K562 (cell line): ENCODE data around the gene MARS1. TPM values are rescaled to one million over a fixed set of nuclear protein-coding genes. Genes with fewer than 3 reads are reported as not detected.
A peak's percentile ranks its signal among the peaks of the same experiment; 100 is the strongest.

Source experiments
- ATAC-seq: fragments of 200-7000 bp; cut with Tn5 transposase; 3 replicates; pipeline ENCODE4 v1.9.1; 2020; ENCODE audit warnings: moderate library complexity
- BruUV-seq: library from RNA; stranded (reverse); fragments of 400-500 nt; replicated peaks from 2 replicates; lab custom pipeline; 2021; lab: Mats Ljungman, UMichigan
- CTCF ChIA-PET: fragments of 300-600 bp; formaldehyde crosslinking; extraction: SDS; loops from one replicate; lab custom pipeline; 2021; ENCODE audit warnings: low intra/inter-chr PET ratio; lab: Yijun Ruan, JAX
- POLR2A ChIA-PET: fragments of 300-600, 350-650 bp; sonication (Branson Sonifier 250); formaldehyde crosslinking; extraction: SDS; loops from one replicate; lab custom pipeline; 2021; ENCODE audit warnings: antibody characterized with exemption, inconsistent platforms; lab: Yijun Ruan, JAX
- DNase-seq, 4 experiments: peaks; one replicate each; pipeline versions ENCODE4 v3.0.0 to v3.0.0-alpha.2; 2011 to 2018; ENCODE audit warnings: low spot score in 3 of 4, mixed read lengths in 3 of 4; ENCODE audit errors: extremely low read depth in 1 of 4
- FAIRE-seq: peaks from 2 replicates; lab custom pipeline; 2011; peaks lifted over from hg19 to GRCh38; lab: Jason Lieb, UNC
- H2AFZ ChIP-seq: 2 replicates; pipeline ENCODE4 v1.6.0; 2011; ENCODE audit warnings: low read depth, low read length, control low read depth, inconsistent platforms
- H3K27ac ChIP-seq: fragments of 200-600 bp; 3 replicates; pipeline ENCODE4 v1.8.0; 2011; ENCODE audit warnings: low read depth, mild to moderate bottlenecking, control low read depth, inconsistent platforms, low read length, moderate library complexity, mixed read lengths; ENCODE audit errors: extremely low read depth
- H3K27me3 ChIP-seq, 2 experiments: fragments of 300-600 bp in 1 of 2; 2 replicates in 1 of 2; 3 replicates in 1 of 2; pipeline versions ENCODE4 v1.6.0 to v1.8.0; 2011; ENCODE audit warnings: inconsistent platforms in 2 of 2, low read length in 2 of 2, mild to moderate bottlenecking in 1 of 2, mixed read lengths in 1 of 2, moderate library complexity in 1 of 2; ENCODE audit not compliant: control insufficient read depth in 2 of 2, insufficient read depth in 2 of 2
- H3K36me3 ChIP-seq: fragments of 300-600 bp; 3 replicates; pipeline ENCODE4 v1.8.0; 2011; ENCODE audit warnings: mild to moderate bottlenecking, low read length, inconsistent platforms; ENCODE audit not compliant: control insufficient read depth, insufficient read depth
- H3K4me1 ChIP-seq, 2 experiments: fragments of 200-600 bp in 1 of 2; replicated peaks in 1 of 2; 2 replicates in 1 of 2; 3 replicates in 1 of 2; pipeline versions ENCODE4 v1.5.1 to v1.8.0; 2011; ENCODE audit warnings: inconsistent platforms in 2 of 2, low read length in 2 of 2, mild to moderate bottlenecking in 1 of 2, mixed read lengths in 1 of 2, moderate library complexity in 1 of 2; ENCODE audit not compliant: control insufficient read depth in 2 of 2, insufficient read depth in 2 of 2
- H3K4me2 ChIP-seq: 2 replicates; pipeline ENCODE4 v1.6.1; 2011; ENCODE audit warnings: low read length, control low read depth, inconsistent platforms, mixed read lengths; ENCODE audit not compliant: insufficient read depth
- H3K4me3 ChIP-seq: fragments of 200-600 bp; sonication (generic), shearing (Covaris generic); 2 replicates; pipeline ENCODE4 v1.5.1; 2016; ENCODE audit warnings: control low read depth, inconsistent platforms
- H3K79me2 ChIP-seq: fragments of 200-600 bp; 3 replicates; pipeline ENCODE4 v1.8.0; 2011; ENCODE audit warnings: low read length, inconsistent platforms; ENCODE audit not compliant: control insufficient read depth, insufficient read depth
- H3K9ac ChIP-seq, 2 experiments: 2 replicates each; pipeline versions ENCODE4 v1.6.0 to v1.6.1; 2011; ENCODE audit warnings: low read depth in 2 of 2, low read length in 2 of 2, control low read depth in 1 of 2, inconsistent platforms in 1 of 2, mild to moderate bottlenecking in 1 of 2, mixed read lengths in 1 of 2; ENCODE audit not compliant: insufficient read depth in 1 of 2
- H3K9me1 ChIP-seq: one replicate; pipeline ENCODE4 v1.6.0; 2011; ENCODE audit warnings: inconsistent platforms, mild to moderate bottlenecking, low read length, moderate library complexity; ENCODE audit not compliant: control insufficient read depth, insufficient read depth
- H3K9me3 ChIP-seq: replicated peaks from 2 replicates; pipeline ENCODE4 v1.5.1; 2011; ENCODE audit warnings: low read depth, low read length, inconsistent platforms; ENCODE audit not compliant: control insufficient read depth, insufficient read depth
- H4K20me1 ChIP-seq: replicated peaks from 2 replicates; pipeline ENCODE4 v1.6.1; 2011; ENCODE audit warnings: low read length, inconsistent platforms, mixed read lengths; ENCODE audit not compliant: control insufficient read depth, insufficient read depth
- HMG20A ChIP-seq: fragments of 450-650 bp; formaldehyde crosslinking; conservative IDR thresholded peaks from 2 replicates; pipeline ENCODE4 v1.4.0; 2020; ENCODE audit warnings: mild to moderate bottlenecking, mixed read lengths
- POLR2AphosphoS2 ChIP-seq: IDR thresholded peaks from 2 replicates; pipeline ENCODE4 v1.6.1; 2012; ENCODE audit warnings: low read length, improper control_type of control experiment
- RB1 ChIP-seq: fragments of 450-650 bp; IDR thresholded peaks from 2 replicates; pipeline ENCODE4 v1.6.1; 2017; ENCODE audit warnings: low read depth, mild to moderate bottlenecking
- RFX1 ChIP-seq: fragments of 450-650 bp; IDR thresholded peaks from 2 replicates; pipeline ENCODE4 v1.6.1; 2016; ENCODE audit warnings: mild to moderate bottlenecking, moderate library complexity
- TOE1 ChIP-seq, 2 experiments: fragments of 450-650 bp in 1 of 2; sonication (generic) in 1 of 2; formaldehyde crosslinking in 1 of 2; IDR thresholded peaks; 2 replicates each; pipeline versions ENCODE4 v1.7.1 to v1.8.0; 2016 to 2022; ENCODE audit warnings: borderline replicate concordance in 2 of 2, mild to moderate bottlenecking in 2 of 2, antibody characterized with exemption in 1 of 2, inconsistent platforms in 1 of 2, low read depth in 1 of 2, missing genetic modification reagents in 1 of 2, moderate library complexity in 1 of 2
- ZBTB17 ChIP-seq: fragments of 450-650 bp; formaldehyde crosslinking; IDR thresholded peaks from 2 replicates; pipeline ENCODE4 v1.4.0; 2020; ENCODE audit warnings: mild to moderate bottlenecking
- ZNF175 ChIP-seq: fragments of 200-800 bp; sonication (Bioruptor generic); IDR thresholded peaks from 2 replicates; pipeline ENCODE4 v1.6.1; 2016; ENCODE audit warnings: low read depth, mild to moderate bottlenecking, missing genetic modification characterization, missing compliant biosample characterization
- in situ Hi-C: fragments of 300-500 bp; cut with MboI; formaldehyde crosslinking; loops from 4 replicates; pipeline ENCODE4 v1.15.0; 2018; ENCODE audit warnings: inconsistent platforms, mixed read lengths
- intact Hi-C: fragments of 100-400 bp; cut with micrococcal nuclease; formaldehyde crosslinking; loops from 2 replicates; pipeline ENCODE4 v1.14.2; 2022
- polyA plus RNA-seq, 8 experiments: library from polyadenylated mRNA; depleted of rRNA in 4 of 8; stranded (reverse) in 5 of 8; unstranded in 3 of 8; fragments of >200 nt; fragmentation: Nextera tagmentation in 2 of 8; fragmentation: Illumina TruSeq in 1 of 8; extraction: Ambion mirVana in 2 of 8; extraction: Trizol in 1 of 8; gene quantifications; 2 replicates each; pipeline versions ENCODE4 v1.2.1 to v1.2.3, GENCODE V29; 2011 to 2014; ENCODE audit warnings: inconsistent platforms in 1 of 8, missing spikeins in 1 of 8
- total RNA-seq, 7 experiments: library from RNA; depleted of rRNA in 6 of 7; stranded (reverse); fragments of >200 nt in 6 of 7; fragmentation: Illumina TruSeq in 2 of 7; extraction: Trizol in 2 of 7; gene quantifications; 2 replicates each; pipeline versions ENCODE4 v1.2.1 to v1.2.3, GENCODE V29; 2011 to 2021; ENCODE audit warnings: low replicate concordance in 1 of 7
- TF ChIP-seq, protein P1 (sequence below), 2 experiments: fragments of 450-650 bp; IDR thresholded peaks; 2 replicates each; pipeline ENCODE4 v1.6.1; 2016; ENCODE audit warnings: mild to moderate bottlenecking in 2 of 2, borderline replicate concordance in 1 of 2, low read depth in 1 of 2, moderate library complexity in 1 of 2
- TF ChIP-seq, protein P2 (sequence below): fragments of 250-450 bp; sonication (Bioruptor Pico); IDR thresholded peaks from 2 replicates; pipeline ENCODE4 v1.5.0; 2022; ENCODE audit warnings: mild to moderate bottlenecking

MARS1 gene
- total and polyA plus RNA-seq, 9 of the 15 experiments (the other 6 are each of a cell fraction or from before 2014, with no cell fraction given) = 117 to 382 (median 220) TPM

GRCh38 chr12:57496822-57497221 lies 9.0 kb downstream of the MARS1 start:
- Histone ChIP-seq H2AFZ (no peak overlapping the region), H3K4me3 (no peak overlapping the region), H3K9me3 (0 out of 2 replicates have a peak, but pooled peaks cover 3% of the 10 kb centered on the region), H3K79me2 (peaks cover 9% of the 10 kb centered on the region; the same call in 1 of the 3 replicates), H4K20me1 (0 out of 2 replicates have a peak, but pooled peaks cover 6% of the 10 kb centered on the region), H3K36me3 (peaks cover 68% of the 10 kb centered on the region), H3K27ac (no peak overlapping the region), H3K9ac (no peak overlapping the region), H3K27me3 (no peaks in the 10 kb centered on the region), H3K4me2 (no peak overlapping the region), H3K4me1 (no peaks in the 10 kb centered on the region), H3K9me1 (peaks cover 6% of the 10 kb centered on the region)
- ATAC-seq (peak; percentile 12), FAIRE-seq (no peak), DNase-seq (no peak)
- in situ Hi-C loops (no loop called here), intact Hi-C loops (no loop called here)
- CTCF ChIA-PET = no interaction called here
- POLR2A ChIA-PET = interaction anchor here (0.6 to 1.8 kb wide), 11 partner anchors 8 to 270 kb away, joined by 3 to 9 read pairs (median 4); partner anchors contain the start of gene DDIT3
- BruUV-seq = no TSS peak
- TF ChIP-seq TOE1 (IDR thresholded peaks at IDR 0.05; ENCODE audit: borderline replicate concordance) (no peak), TOE1 (CRISPR knock-in tag; IDR thresholded peaks at IDR 0.05; ENCODE audit: borderline replicate concordance, low read depth) (no peak), HMG20A (CRISPR knock-in tag) (no peak), RFX1 (no peak), ZBTB17 (CRISPR knock-in tag) (no peak), POLR2AphosphoS2 (peak; percentile 67; the same call in 1 of the 2 replicates), ZNF175 (no peak), RB1 (no peak)
- TF ChIP-seq, protein P1, sequence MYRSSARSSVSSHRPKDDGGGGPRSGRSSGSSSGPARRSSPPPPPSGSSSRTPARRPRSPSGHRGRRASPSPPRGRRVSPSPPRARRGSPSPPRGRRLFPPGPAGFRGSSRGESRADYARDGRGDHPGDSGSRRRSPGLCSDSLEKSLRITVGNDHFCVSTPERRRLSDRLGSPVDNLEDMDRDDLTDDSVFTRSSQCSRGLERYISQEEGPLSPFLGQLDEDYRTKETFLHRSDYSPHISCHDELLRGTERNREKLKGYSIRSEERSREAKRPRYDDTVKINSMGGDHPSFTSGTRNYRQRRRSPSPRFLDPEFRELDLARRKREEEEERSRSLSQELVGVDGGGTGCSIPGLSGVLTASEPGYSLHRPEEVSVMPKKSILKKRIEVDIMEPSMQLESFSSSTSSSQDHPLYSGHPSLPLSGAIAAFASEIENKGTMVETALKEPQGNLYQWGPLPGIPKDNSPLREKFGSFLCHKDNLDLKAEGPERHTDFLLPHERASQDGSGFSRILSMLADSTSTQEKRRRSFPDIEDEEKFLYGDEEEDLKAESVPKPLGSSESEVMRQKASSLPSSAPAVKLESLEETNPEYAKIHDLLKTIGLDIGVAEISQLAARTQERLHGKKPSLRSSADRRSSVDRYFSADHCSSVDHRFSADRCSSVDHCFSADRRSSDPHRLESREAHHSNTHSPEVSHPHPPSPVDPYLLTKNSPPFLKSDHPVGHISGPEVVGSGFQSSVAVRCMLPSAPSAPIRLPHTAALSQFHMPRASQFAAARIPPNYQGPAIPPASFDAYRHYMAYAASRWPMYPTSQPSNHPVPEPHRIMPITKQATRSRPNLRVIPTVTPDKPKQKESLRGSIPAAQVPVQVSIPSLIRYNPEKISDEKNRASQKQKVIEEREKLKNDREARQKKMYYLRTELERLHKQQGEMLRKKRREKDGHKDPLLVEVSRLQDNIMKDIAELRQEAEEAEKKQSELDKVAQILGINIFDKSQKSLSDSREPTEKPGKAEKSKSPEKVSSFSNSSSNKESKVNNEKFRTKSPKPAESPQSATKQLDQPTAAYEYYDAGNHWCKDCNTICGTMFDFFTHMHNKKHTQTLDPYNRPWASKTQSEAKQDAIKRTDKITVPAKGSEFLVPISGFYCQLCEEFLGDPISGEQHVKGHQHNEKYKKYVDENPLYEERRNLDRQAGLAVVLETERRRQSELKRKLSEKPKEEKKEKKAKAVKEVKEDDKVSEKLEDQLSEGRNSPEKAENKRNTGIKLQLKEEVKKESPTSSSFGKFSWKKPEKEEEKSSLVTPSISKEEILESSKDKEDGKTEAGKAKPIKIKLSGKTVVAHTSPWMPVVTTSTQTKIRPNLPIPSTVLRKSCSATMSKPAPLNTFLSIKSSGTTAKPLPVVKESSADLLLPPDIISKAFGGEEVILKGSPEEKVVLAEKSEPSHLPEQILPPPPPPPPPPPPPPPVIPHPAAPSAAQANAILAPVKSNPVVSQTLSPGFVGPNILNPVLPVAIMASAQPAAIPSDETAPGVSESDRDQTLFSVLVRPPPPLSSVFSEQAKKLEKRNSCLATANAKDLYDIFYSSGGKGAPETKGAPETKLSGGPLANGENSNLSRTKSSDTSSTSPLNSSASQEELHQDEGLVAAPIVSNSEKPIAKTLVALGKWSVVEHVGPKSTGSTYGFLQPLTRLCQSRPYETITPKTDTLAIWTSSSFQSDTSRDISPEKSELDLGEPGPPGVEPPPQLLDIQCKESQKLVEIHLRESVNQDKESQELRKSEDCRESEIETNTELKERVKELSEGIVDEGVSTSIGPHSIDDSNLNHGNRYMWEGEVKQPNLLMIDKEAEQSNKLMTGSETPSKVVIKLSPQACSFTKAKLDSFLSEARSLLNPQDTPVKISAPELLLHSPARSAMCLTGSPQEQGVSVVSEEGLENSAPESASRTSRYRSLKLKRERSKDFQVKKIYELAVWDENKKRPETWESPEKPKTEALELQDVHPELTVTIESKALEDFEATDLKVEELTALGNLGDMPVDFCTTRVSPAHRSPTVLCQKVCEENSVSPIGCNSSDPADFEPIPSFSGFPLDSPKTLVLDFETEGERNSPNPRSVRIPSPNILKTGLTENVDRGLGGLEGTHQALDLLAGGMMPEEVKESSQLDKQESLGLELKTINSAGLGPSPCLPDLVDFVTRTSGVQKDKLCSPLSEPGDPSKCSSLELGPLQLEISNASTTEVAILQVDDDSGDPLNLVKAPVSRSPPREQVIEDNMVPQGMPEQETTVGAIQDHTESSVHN (IDR thresholded peaks at IDR 0.05; ENCODE audit: borderline replicate concordance in 1 of 2, low read depth in 1 of 2) = no peak
- TF ChIP-seq, protein P2, sequence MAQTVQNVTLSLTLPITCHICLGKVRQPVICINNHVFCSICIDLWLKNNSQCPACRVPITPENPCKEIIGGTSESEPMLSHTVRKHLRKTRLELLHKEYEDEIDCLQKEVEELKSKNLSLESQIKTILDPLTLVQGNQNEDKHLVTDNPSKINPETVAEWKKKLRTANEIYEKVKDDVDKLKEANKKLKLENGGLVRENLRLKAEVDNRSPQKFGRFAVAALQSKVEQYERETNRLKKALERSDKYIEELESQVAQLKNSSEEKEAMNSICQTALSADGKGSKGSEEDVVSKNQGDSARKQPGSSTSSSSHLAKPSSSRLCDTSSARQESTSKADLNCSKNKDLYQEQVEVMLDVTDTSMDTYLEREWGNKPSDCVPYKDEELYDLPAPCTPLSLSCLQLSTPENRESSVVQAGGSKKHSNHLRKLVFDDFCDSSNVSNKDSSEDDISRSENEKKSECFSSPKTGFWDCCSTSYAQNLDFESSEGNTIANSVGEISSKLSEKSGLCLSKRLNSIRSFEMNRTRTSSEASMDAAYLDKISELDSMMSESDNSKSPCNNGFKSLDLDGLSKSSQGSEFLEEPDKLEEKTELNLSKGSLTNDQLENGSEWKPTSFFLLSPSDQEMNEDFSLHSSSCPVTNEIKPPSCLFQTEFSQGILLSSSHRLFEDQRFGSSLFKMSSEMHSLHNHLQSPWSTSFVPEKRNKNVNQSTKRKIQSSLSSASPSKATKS (CRISPR knock-in tag) = peak; percentile 4; the same call in 1 of the 2 replicates
